Measurements from ENCODE around the gene ZNF644.

The ZNF644 gene

DNA sequence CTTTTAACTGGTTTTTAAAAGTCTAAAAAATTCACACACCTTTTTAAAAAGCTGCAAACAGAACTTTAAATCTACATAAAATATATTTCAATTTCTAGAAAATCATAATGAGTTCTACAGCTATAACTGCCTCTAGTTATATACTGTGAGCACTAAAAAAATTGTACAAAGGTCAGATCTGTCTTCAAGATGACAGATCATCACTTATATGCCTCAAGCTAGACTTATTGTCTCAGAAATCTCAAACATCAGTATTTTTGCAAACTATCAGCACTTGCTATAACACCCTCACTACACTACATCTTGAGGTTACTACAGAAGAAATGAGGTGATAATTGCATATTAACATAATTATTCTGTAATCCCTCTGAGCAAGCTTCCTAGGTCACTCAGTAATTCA, 76.5 kb downstream of the ZNF644 start:
- H4K20me1 ChIP-seq (ENCODE audit: control insufficient read depth, insufficient read depth, low read depth, low read length), result peaks cover 4% of the 10 kb centered on the region; the same call in 1 of the 2 replicates
- peaks cover 68% of the 10 kb centered on the region for H3K79me2 ChIP-seq (ENCODE audit: control insufficient read depth, low read length)
- H3K9me3 ChIP-seq (ENCODE audit: control insufficient read depth, insufficient read depth, low read length), result no peaks in the 10 kb centered on the region
- H3K4me1 ChIP-seq (ENCODE audit: control insufficient read depth, low read length), result no peaks in the 10 kb centered on the region
- H3K4me3 ChIP-seq (ENCODE audit: low read length), result no peak overlapping the region
- no peak overlapping the region for H3K27ac ChIP-seq (ENCODE audit: low read depth, low read length)
- H3K9me2 ChIP-seq (replicated peaks; ENCODE audit: control insufficient read depth, low read length), result no peaks in the 10 kb centered on the region
- peaks cover 37% of the 10 kb centered on the region for H3K36me3 ChIP-seq (ENCODE audit: control insufficient read depth, low read length)
- no peaks in the 10 kb centered on the region for H3K27me3 ChIP-seq (ENCODE audit: control insufficient read depth, low read length)
- no peaks in the 10 kb centered on the region for H3F3A ChIP-seq (ENCODE audit: control insufficient read depth, insufficient read depth)
- no peak overlapping the region for H3K4me2 ChIP-seq (ENCODE audit: low read length)
- TF ChIP-seq, protein P1, sequence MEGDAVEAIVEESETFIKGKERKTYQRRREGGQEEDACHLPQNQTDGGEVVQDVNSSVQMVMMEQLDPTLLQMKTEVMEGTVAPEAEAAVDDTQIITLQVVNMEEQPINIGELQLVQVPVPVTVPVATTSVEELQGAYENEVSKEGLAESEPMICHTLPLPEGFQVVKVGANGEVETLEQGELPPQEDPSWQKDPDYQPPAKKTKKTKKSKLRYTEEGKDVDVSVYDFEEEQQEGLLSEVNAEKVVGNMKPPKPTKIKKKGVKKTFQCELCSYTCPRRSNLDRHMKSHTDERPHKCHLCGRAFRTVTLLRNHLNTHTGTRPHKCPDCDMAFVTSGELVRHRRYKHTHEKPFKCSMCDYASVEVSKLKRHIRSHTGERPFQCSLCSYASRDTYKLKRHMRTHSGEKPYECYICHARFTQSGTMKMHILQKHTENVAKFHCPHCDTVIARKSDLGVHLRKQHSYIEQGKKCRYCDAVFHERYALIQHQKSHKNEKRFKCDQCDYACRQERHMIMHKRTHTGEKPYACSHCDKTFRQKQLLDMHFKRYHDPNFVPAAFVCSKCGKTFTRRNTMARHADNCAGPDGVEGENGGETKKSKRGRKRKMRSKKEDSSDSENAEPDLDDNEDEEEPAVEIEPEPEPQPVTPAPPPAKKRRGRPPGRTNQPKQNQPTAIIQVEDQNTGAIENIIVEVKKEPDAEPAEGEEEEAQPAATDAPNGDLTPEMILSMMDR (IDR thresholded peaks at IDR 0.05; ENCODE audit: low read depth, low read length, poor library complexity, severe bottlenecking), result no peak
- TF ChIP-seq EZH2phosphoT487 (IDR thresholded peaks at IDR 0.05; ENCODE audit: borderline replicate concordance, low read length), result no peak

GRCh38 chr1:90943966-90944365, 77.9 kb downstream of the ZNF644 start:
- Histone ChIP-seq H3K4me3 (ENCODE audit: low read length) (no peak overlapping the region), H4K20me1 (ENCODE audit: control insufficient read depth, insufficient read depth, low read depth, low read length) (peaks cover 4% of the 10 kb centered on the region; the same call in 1 of the 2 replicates)

DNA sequence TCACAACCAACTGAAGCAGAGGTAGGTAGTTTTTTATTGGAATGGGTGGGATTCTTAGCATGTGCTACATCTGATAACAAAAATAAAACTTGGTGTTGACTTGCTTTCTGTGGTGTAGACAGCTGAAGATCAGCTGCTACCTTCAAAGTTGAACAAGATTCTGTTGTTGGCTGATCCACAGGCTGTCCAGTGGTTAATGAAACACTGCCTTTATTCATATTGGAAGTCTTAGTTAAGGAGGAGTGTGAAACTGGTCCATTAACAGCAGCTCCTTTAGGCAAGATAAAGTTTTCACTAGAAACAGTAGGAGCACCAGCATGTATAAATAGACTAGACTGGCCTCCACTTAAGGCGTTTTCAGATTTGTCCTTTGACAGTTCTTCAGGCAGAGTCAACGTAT, 81.1 kb downstream of the ZNF644 start:
- Histone ChIP-seq H3F3A (ENCODE audit: control insufficient read depth, insufficient read depth) (no peaks in the 10 kb centered on the region), H3K4me3 (ENCODE audit: low read length) (no peak overlapping the region), H3K27me3 (ENCODE audit: control insufficient read depth, low read length) (no peaks in the 10 kb centered on the region), H3K9me2 (replicated peaks; ENCODE audit: control insufficient read depth, low read length) (no peaks in the 10 kb centered on the region), H3K4me2 (ENCODE audit: low read length) (no peak overlapping the region), H3K79me2 (ENCODE audit: control insufficient read depth, low read length) (peaks cover 50% of the 10 kb centered on the region), H4K20me1 (ENCODE audit: control insufficient read depth, insufficient read depth, low read depth, low read length) (no peaks in the 10 kb centered on the region), H3K36me3 (ENCODE audit: control insufficient read depth, low read length) (peaks cover 70% of the 10 kb centered on the region), H3K9me3 (ENCODE audit: control insufficient read depth, insufficient read depth, low read length) (no peaks in the 10 kb centered on the region), H3K27ac (ENCODE audit: low read depth, low read length) (no peak overlapping the region), H3K4me1 (ENCODE audit: control insufficient read depth, low read length) (no peaks in the 10 kb centered on the region)
- no peak for TF ChIP-seq EZH2phosphoT487 (IDR thresholded peaks at IDR 0.05; ENCODE audit: borderline replicate concordance, low read length)
- TF ChIP-seq, protein P1 (IDR thresholded peaks at IDR 0.05; ENCODE audit: low read depth, low read length, poor library complexity, severe bottlenecking), result no peak

More at GRCh38 chr1:90943966-90944365, 77.9 kb downstream of the ZNF644 start:
- peaks cover 59% of the 10 kb centered on the region for H3K79me2 ChIP-seq (ENCODE audit: control insufficient read depth, low read length)
- H3K9me2 ChIP-seq (replicated peaks; ENCODE audit: control insufficient read depth, low read length), result no peaks in the 10 kb centered on the region
- no peaks in the 10 kb centered on the region for H3K27me3 ChIP-seq (ENCODE audit: control insufficient read depth, low read length)
- peaks cover 50% of the 10 kb centered on the region for H3K36me3 ChIP-seq (ENCODE audit: control insufficient read depth, low read length)
- H3F3A ChIP-seq (ENCODE audit: control insufficient read depth, insufficient read depth), result no peaks in the 10 kb centered on the region
- H3K9me3 ChIP-seq (ENCODE audit: control insufficient read depth, insufficient read depth, low read length), result no peaks in the 10 kb centered on the region
- no peak overlapping the region for H3K27ac ChIP-seq (ENCODE audit: low read depth, low read length)
- TF ChIP-seq EZH2phosphoT487 (IDR thresholded peaks at IDR 0.05; ENCODE audit: borderline replicate concordance, low read length), result no peak
- TF ChIP-seq, protein P1 (IDR thresholded peaks at IDR 0.05; ENCODE audit: low read depth, low read length, poor library complexity, severe bottlenecking), result no peak
- H3K4me2 ChIP-seq (ENCODE audit: low read length), result no peak overlapping the region
- no peaks in the 10 kb centered on the region for H3K4me1 ChIP-seq (ENCODE audit: control insufficient read depth, low read length)

All from DOHH2 (cell line).